ENCODE results near the gene NXNL2.

Gene NXNL2

GRCh38 chr9:88531920-88532698 lies 2.9 kb upstream of the NXNL2 start:
- DNase-seq (ENCODE audit: low read depth in 2 of 2, low spot score in 1 of 2), result no peak

- DNase-seq (ENCODE audit: low read depth in 2 of 2, low spot score in 1 of 2), result no peak
These were observed 975 bp upstream of the NXNL2 start for GRCh38 chr9:88533951-88534455.

- DNase-seq (ENCODE audit: low read depth in 2 of 2, low spot score in 1 of 2), result no peak
These were observed 446 bp downstream of the NXNL2 start for GRCh38 chr9:88535226-88536022.

GRCh38 chr9:88536023-88536324 lies 996 bp downstream of the NXNL2 start:
- DNase-seq (ENCODE audit: low read depth in 2 of 2, low spot score in 1 of 2), result no peak

- DNase-seq (ENCODE audit: low read depth in 2 of 2, low spot score in 1 of 2), result no peak
These were observed 2.2 kb downstream of the NXNL2 start for GRCh38 chr9:88536951-88537760.

- DNase-seq (ENCODE audit: low read depth in 2 of 2, low spot score in 1 of 2), result no peak
These were observed 2.7 kb downstream of the NXNL2 start for GRCh38 chr9:88537761-88538091.

- no peak for DNase-seq (ENCODE audit: low read depth in 2 of 2, low spot score in 1 of 2)
These were observed 3.5 kb downstream of the NXNL2 start for GRCh38 chr9:88538311-88539085.

GRCh38 chr9:88539246-88539645 lies 4.3 kb downstream of the NXNL2 start:
- DNase-seq (ENCODE audit: low read depth in 2 of 2, low spot score in 1 of 2), result no peak

- no peak for DNase-seq (ENCODE audit: low read depth in 2 of 2, low spot score in 1 of 2)
These were observed 5.3 kb downstream of the NXNL2 start for GRCh38 chr9:88540251-88540763.

- DNase-seq (ENCODE audit: low read depth in 2 of 2, low spot score in 1 of 2), result no peak
These were observed 9.3 kb downstream of the NXNL2 start for GRCh38 chr9:88544245-88544644.

GRCh38 chr9:88551546-88552137 lies 16.7 kb downstream of the NXNL2 start:
- DNase-seq (ENCODE audit: low read depth in 2 of 2, low spot score in 1 of 2), result no peak

- DNase-seq (ENCODE audit: low read depth in 2 of 2, low spot score in 1 of 2), result no peak
These were observed 18.4 kb downstream of the NXNL2 start for GRCh38 chr9:88553350-88553749.

- DNase-seq (ENCODE audit: low read depth in 2 of 2, low spot score in 1 of 2), result no peak
These were observed 20.4 kb downstream of the NXNL2 start for GRCh38 chr9:88555268-88555980.

- DNase-seq (ENCODE audit: low read depth in 2 of 2, low spot score in 1 of 2), result no peak
These were observed 24.7 kb downstream of the NXNL2 start for GRCh38 chr9:88559661-88560060.

- no peak for DNase-seq (ENCODE audit: low read depth in 2 of 2, low spot score in 1 of 2)
These were observed 32.9 kb downstream of the NXNL2 start for GRCh38 chr9:88567870-88568269.

GRCh38 chr9:88571419-88571818 lies 36.4 kb downstream of the NXNL2 start:
- no peak for DNase-seq (ENCODE audit: low read depth in 2 of 2, low spot score in 1 of 2)

GRCh38 chr9:88572684-88573083 lies 37.7 kb downstream of the NXNL2 start:
- no peak for DNase-seq (ENCODE audit: low read depth in 2 of 2, low spot score in 1 of 2)

- no peak for DNase-seq (ENCODE audit: low read depth in 2 of 2, low spot score in 1 of 2)
These were observed 40.0 kb downstream of the NXNL2 start for GRCh38 chr9:88574953-88575352.

GRCh38 chr9:88577256-88578120 lies 42.5 kb downstream of the NXNL2 start:
- DNase-seq (ENCODE audit: low read depth in 2 of 2, low spot score in 1 of 2), result no peak

Measured in stimulated activated CD8-positive, alpha-beta memory T cell treated with anti-CD3 and anti-CD28 coated beads, Interleukin-4, amount 100 ng/mL, for 1 hour (primary cell).